Measurements from ENCODE around the gene R3HCC1L. TPM values are rescaled to one million over a fixed set of nuclear protein-coding genes. Genes with fewer than 3 reads are reported as not detected.

Gene R3HCC1L
- total RNA-seq, 4 donors from 2014 or later, result 12.1 to 23.6 (median 16.7) TPM

- intact Hi-C loops (cut with DNase I; ENCODE audit: low total_unique reads), result no loop called here
- DNase-seq (ENCODE audit: low spot score in 2 of 2), result no peak
- 89 to 95% methylated on average over 12 of the region's 12 CpGs for WGBS, 2 donors
- TF ChIP-seq POLR2A (IDR thresholded peaks at IDR 0.05) (no peak), CTCF (IDR thresholded peaks at IDR 0.05) (no peak)
- H3K4me3 ChIP-seq (ENCODE audit: low read depth, poor library complexity, severe bottlenecking), result no peak overlapping the region
Measured at GRCh38 chr10:98257198-98257597, 122.7 kb downstream of the R3HCC1L start.

DNA sequence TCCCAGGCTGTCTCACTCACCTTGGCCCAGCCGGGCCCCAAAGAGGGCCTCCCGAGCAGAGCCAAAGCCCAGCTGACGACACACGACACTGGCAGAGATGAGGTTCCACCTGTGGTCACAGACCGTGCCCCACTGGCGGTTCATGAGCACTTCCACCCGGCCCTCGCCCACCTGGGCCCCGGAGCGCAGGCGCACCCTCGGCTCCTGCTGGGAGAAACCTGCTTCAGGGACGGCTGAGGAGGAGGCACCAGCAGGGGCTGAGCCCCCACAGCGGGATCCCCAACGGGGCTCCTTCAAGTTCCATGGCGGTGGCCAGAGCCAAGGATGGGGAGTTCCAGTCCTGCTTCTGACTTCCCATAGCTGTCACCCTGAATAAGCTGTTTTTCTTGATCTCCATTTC, 123.5 kb downstream of the R3HCC1L start:
- WGBS, 2 donors, result 95% methylated on average over 8 to 15 of the region's 16 CpGs
- intact Hi-C loops (cut with DNase I; ENCODE audit: low total_unique reads), result no loop called here
- TF ChIP-seq CTCF (IDR thresholded peaks at IDR 0.05) (no peak), POLR2A (IDR thresholded peaks at IDR 0.05) (no peak)
- DNase-seq (ENCODE audit: low spot score in 2 of 2), result no peak
- H3K4me3 ChIP-seq (ENCODE audit: low read depth, poor library complexity, severe bottlenecking), result no peak overlapping the region

GRCh38 chr10:98258683-98259454, 124.4 kb downstream of the R3HCC1L start:
- intact Hi-C loops (cut with DNase I; ENCODE audit: low total_unique reads), result no loop called here
- no peak for DNase-seq (ENCODE audit: low spot score in 2 of 2)

GRCh38 chr10:98259606-98260315, 125.3 kb downstream of the R3HCC1L start:
- intact Hi-C loops (cut with DNase I; ENCODE audit: low total_unique reads), result no loop called here
- WGBS, 2 donors, result 57% methylated on average over 14 of the region's 14 CpGs
- peak; percentile 74 to 90 for DNase-seq (ENCODE audit: low spot score in 2 of 2)
- no peak for TF ChIP-seq POLR2A (IDR thresholded peaks at IDR 0.05)
- TF ChIP-seq CTCF (IDR thresholded peaks at IDR 0.05), result no peak
- H3K4me3 ChIP-seq (ENCODE audit: low read depth, poor library complexity, severe bottlenecking), result no peak overlapping the region

More at GRCh38 chr10:98258683-98259454, 124.4 kb downstream of the R3HCC1L start:
- H3K4me3 ChIP-seq (ENCODE audit: low read depth, poor library complexity, severe bottlenecking), result no peak overlapping the region
- TF ChIP-seq CTCF (IDR thresholded peaks at IDR 0.05) (no peak), POLR2A (IDR thresholded peaks at IDR 0.05) (no peak)
- WGBS, 2 donors, result 76 to 79% methylated on average over 13 of the region's 13 CpGs

- 41 to 42% methylated on average over 9 of the region's 9 CpGs for WGBS, 2 donors
- no peak for TF ChIP-seq POLR2A (IDR thresholded peaks at IDR 0.05)
- TF ChIP-seq CTCF (IDR thresholded peaks at IDR 0.05), result no peak
- no peak for DNase-seq (ENCODE audit: low spot score in 2 of 2)
- intact Hi-C loops (cut with DNase I; ENCODE audit: low total_unique reads), result no loop called here
- no peak overlapping the region for H3K4me3 ChIP-seq (ENCODE audit: low read depth, poor library complexity, severe bottlenecking)
Measured at GRCh38 chr10:98260350-98260749, 125.9 kb downstream of the R3HCC1L start.

Measured in lower leg skin (tissue), 4 donors.